Stimulated activated CD4-positive, alpha-beta T cell treated with anti-CD3 and anti-CD28 coated beads, Interleukin-4, amount 100 ng/mL, for 48 hours (primary cell): Measurements from ENCODE around the gene NUP188.
"Not testable (repeated sequence)": the region's sequence is repeated elsewhere in the genome, so short reads cannot be mapped to it uniquely, and the experiment has no call there.

ENCODE experiments used
- DNase-seq, 2 donors: peaks; one replicate each; pipeline ENCODE4 v3.0.0-alpha.2; 2020; ENCODE audit warnings: low read depth in 2 of 2

NUP188 gene

GRCh38 chr9:128943832-128944620 lies 3.5 kb upstream of the NUP188 start:
- no peak for DNase-seq

DNA sequence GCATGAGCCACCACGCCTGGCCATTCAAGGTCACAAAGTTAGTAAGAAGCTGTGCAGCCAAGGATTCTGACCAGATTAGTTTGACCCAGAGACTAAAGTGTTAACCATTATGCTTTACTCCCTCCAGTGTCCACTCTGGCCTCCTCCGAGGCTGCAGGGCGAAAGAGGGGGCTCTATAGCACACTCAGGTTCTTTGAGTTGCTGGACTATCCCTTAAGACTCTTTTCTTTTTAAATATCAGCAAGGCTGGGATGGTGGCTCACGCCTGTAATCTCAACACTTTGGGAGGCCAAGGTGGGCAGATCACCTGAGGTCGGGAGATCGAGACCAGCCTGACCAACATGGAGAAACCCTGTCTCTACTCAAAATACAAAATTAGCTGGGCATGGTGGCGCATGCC lies 2.5 kb upstream of the NUP188 start:
- DNase-seq, result not testable (repeated sequence)

DNA sequence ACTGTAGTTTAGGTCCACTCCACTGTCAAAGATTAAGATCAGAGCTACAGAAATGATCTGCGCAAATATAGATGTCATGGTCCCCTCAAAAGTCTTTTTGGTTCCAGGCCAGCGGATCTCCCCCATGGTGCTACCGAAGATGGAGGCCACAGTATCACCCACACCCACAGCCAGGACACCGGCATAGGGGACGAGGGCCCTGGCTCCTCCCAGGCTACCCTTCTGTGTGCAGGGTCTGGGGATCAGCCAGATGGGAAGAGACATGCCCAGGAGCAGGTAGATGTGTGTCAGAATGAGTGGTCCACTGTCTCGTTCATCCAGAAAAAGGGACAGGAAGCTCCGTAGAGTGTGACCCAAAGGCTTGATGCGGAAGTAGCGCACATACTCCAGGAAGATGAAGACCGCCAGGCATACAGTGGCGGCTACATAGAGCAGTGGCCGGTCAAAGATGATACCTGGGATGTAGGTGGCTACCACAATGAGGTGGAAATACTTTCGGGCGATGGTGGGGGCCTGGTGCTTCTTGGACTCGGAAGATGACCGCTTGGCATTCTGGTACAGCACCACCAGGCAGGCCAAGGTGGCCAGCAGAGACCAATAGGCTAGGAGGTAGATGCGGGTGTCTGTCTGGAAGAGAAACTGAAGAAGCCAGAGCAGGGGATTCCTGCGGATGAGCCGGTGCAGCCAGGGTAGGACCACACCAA lies 1.5 kb upstream of the NUP188 start:
- no peak for DNase-seq

- no peak for DNase-seq
Observed at GRCh38 chr9:128946571-128947276, 775 bp upstream of the NUP188 start.

GRCh38 chr9:128947277-128947526 lies 297 bp upstream of the NUP188 start:
- DNase-seq, result no peak

GRCh38 chr9:128961403-128961802 lies 13.9 kb downstream of the NUP188 start:
- not testable (repeated sequence) for DNase-seq

- no peak for DNase-seq
Observed at GRCh38 chr9:128969491-128969890, 22.0 kb downstream of the NUP188 start.

GRCh38 chr9:128972956-128973355 lies 25.5 kb downstream of the NUP188 start:
- DNase-seq, result no peak

GRCh38 chr9:128979111-128979510 lies 31.6 kb downstream of the NUP188 start:
- DNase-seq, result no peak

- no peak for DNase-seq
Observed at GRCh38 chr9:128983536-128983935, 36.0 kb downstream of the NUP188 start.

DNA sequence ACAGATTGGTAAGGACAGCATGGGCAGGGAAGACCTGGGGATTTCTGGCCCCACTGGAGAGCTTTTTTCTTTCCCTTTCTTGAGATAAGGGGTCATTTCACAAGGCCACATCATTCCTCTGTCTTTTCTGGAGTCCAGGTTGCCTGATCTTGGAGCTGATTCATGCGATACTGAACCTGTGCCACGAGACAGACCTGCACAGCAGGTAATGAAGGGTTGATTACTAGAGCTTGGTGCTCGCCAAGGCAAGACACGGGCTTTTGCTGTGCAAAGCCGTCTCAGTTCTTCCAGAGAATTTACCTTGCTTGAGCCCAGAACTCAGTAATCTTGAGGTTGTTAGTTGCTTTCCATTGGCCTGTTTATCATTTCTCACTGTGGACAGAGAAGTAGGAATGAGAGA lies 39.2 kb downstream of the NUP188 start:
- DNase-seq, result no peak

- no peak for DNase-seq
Observed at GRCh38 chr9:128987805-128988204, 40.3 kb downstream of the NUP188 start.

- DNase-seq, result no peak
Observed at GRCh38 chr9:128992995-128993394, 45.5 kb downstream of the NUP188 start.

DNA sequence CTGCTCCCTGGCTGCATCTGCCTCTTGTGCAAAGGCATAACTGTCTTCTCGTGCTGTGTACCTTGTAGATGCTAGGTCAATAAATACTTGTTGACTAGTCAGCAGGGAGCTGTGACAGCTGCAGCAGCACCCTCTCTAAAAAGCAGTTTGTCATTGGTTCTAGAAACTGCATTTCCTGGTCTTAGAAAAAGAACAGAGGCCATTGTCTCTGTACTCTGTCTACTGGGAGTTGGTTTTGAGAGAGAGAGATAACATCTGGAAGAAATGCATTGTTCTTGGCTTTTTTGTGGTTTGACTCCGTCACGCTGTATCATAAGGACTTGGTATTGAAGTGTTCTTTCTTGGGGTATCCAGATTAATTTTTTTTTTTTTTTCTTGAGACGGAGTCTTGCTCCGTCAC lies 48.3 kb downstream of the NUP188 start:
- no peak for DNase-seq

DNA sequence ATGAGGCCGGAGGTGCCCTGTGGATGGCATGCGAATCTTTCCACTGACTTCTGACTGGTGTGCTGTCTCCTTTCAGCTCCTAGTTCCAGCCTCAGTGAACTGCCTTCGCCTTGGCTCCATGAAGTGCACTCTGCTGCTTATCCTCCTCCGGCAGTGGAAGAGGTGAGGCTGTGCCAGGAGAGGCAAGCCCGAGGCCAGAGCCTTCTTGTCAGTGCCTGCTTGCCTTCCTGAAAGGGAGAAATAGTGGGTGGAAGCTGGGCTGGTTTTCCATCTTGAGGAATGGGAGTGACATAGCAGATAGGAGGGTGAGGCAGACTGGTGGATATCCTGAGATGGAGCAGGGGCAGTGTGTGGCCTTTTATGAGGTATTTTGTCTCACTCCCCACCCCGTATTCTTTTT lies 51.0 kb downstream of the NUP188 start:
- no peak for DNase-seq

- no peak for DNase-seq
Observed at GRCh38 chr9:128999581-129000206, 52.2 kb downstream of the NUP188 start.

DNA sequence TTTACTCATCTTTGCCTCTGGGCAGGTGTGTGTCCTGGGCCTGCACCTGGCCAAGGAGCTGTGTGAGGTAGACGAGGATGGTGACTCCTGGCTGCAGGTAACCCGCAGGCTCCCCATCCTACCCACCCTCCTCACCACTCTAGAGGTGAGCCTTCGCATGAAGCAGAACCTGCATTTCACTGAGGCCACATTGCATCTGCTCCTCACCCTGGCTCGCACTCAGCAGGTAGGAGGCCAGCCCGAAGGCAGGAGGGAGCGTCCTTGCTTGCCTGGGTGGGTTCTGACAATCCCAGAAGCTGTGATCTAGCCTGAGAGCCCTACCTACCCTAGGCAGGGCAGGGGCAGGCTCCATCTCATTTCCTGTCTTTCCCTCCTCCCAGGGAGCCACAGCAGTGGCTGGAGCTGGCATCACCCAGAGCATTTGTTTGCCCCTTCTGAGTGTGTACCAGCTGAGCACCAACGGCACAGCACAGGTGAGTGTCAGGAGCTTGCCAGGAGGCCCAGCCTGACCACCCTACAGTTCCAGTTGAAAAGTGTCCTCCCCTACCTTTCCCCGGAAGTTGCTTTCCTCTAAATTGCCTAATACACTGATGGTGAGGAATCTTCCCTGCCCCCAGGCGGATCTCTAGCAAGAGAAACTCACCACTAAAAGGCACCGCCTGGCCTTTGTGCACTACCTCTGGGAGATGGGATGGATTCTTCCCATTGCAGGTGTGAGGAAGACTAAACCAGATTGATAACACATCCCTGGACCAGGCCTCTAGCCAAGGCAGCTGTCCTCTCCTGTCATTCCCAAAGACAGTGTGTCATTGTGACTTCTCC lies 54.2 kb downstream of the NUP188 start:
- DNase-seq, result no peak

- no peak for DNase-seq
Observed at GRCh38 chr9:129002992-129003391, 55.5 kb downstream of the NUP188 start.

GRCh38 chr9:129004173-129004572 lies 56.7 kb downstream of the NUP188 start:
- DNase-seq, result not testable (repeated sequence)

DNA sequence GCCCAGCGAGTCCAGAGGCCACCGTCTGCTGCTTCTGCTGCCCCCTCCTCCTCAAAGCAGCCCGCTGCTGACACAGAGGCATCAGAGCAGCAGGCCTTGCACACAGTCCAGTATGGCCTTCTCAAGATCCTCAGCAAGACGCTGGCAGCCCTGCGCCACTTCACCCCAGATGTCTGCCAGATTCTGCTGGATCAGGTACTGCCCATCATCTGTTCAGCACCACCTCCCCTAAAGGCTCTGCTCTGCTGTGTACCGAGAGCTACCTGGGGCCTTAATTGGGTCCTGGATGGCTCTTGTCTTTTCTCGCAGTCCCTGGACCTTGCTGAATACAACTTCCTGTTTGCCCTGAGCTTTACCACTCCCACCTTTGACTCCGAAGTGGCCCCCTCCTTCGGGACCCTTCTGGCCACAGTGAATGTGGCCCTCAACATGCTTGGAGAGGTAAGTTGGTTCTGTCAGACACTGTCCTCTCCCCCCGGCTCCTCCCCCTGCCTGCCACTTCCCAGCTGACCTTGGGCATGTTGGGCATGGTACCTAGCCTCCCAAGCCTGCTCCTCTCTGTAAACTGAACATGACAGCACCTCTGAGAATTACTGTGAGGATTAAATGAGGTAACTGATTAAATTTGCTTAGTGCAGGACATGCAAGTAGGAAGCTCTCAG lies 58.0 kb downstream of the NUP188 start:
- no peak for DNase-seq
